H1 (cell line): ENCODE results near the gene CYRIA. TPM values are rescaled to one million over a fixed set of nuclear protein-coding genes. Genes with fewer than 3 reads are reported as not detected.

Source experiments
- CHD1 ChIP-seq: IDR thresholded peaks from 2 replicates; pipeline ENCODE4 v1.6.1; 2012; ENCODE audit warnings: low read depth, low read length, improper control_type of control experiment
- EGR1 ChIP-seq: IDR thresholded peaks from 2 replicates; pipeline ENCODE4 v1.6.1; 2011; ENCODE audit warnings: low read depth, low read length, borderline replicate concordance
- polyA plus RNA-seq, 7 experiments: library from polyadenylated mRNA; depleted of rRNA in 3 of 7; stranded (reverse) in 5 of 7; unstranded in 2 of 7; fragments of >200 nt in 5 of 7; fragments of 200-250 nt in 2 of 7; gene quantifications; 1 replicate in 5 of 7; 2 replicates in 1 of 7; 4 replicates in 1 of 7; pipeline versions ENCODE4 v1.2.1 to v1.2.3, GENCODE V29; 2011 to 2013; ENCODE audit warnings: missing spikeins in 2 of 7, mixed read lengths in 2 of 7
- total RNA-seq: library from RNA; stranded (reverse); fragmentation: NEBNext Ultra II Directional; extraction: Animal tissue kit (Norgen Biotek cat#: 25700); gene quantifications from 2 replicates; pipeline ENCODE4 v1.2.1, GENCODE V29; 2021
- TF ChIP-seq, protein P1 (sequence below): fragments of 300-600 bp; sonication (generic); IDR thresholded peaks from 2 replicates; pipeline ENCODE4 v1.7.1; 2012; ENCODE audit warnings: low read length, moderate library complexity, mild to moderate bottlenecking, inconsistent platforms; ENCODE audit not compliant: insufficient replicate concordance

Gene CYRIA
- total and polyA plus RNA-seq, 2 of the 8 experiments (the other 6 are each of a cell fraction or from before 2014, with no cell fraction given): 1.5 to 9.8 TPM

DNA sequence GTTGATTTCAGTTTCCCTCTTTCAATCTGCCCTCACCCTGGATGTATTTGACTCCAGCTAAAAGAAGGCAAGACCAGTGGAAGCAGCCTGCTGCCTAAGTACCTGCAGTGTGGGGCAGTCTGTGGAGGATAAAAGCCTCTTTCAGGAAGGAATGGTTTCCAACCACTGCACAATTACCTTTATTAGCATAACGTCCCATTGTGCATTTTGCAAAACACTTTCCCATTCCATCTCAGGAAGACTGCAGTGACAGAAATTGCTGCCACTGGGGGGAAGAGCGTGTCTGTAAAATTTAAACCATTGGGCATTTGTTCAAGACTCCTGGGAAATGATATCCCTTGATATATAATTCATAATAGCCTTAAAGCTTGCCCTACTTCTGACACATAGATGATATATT is 26.2 kb downstream of the CYRIA start (continued):
- TF ChIP-seq, protein P1, sequence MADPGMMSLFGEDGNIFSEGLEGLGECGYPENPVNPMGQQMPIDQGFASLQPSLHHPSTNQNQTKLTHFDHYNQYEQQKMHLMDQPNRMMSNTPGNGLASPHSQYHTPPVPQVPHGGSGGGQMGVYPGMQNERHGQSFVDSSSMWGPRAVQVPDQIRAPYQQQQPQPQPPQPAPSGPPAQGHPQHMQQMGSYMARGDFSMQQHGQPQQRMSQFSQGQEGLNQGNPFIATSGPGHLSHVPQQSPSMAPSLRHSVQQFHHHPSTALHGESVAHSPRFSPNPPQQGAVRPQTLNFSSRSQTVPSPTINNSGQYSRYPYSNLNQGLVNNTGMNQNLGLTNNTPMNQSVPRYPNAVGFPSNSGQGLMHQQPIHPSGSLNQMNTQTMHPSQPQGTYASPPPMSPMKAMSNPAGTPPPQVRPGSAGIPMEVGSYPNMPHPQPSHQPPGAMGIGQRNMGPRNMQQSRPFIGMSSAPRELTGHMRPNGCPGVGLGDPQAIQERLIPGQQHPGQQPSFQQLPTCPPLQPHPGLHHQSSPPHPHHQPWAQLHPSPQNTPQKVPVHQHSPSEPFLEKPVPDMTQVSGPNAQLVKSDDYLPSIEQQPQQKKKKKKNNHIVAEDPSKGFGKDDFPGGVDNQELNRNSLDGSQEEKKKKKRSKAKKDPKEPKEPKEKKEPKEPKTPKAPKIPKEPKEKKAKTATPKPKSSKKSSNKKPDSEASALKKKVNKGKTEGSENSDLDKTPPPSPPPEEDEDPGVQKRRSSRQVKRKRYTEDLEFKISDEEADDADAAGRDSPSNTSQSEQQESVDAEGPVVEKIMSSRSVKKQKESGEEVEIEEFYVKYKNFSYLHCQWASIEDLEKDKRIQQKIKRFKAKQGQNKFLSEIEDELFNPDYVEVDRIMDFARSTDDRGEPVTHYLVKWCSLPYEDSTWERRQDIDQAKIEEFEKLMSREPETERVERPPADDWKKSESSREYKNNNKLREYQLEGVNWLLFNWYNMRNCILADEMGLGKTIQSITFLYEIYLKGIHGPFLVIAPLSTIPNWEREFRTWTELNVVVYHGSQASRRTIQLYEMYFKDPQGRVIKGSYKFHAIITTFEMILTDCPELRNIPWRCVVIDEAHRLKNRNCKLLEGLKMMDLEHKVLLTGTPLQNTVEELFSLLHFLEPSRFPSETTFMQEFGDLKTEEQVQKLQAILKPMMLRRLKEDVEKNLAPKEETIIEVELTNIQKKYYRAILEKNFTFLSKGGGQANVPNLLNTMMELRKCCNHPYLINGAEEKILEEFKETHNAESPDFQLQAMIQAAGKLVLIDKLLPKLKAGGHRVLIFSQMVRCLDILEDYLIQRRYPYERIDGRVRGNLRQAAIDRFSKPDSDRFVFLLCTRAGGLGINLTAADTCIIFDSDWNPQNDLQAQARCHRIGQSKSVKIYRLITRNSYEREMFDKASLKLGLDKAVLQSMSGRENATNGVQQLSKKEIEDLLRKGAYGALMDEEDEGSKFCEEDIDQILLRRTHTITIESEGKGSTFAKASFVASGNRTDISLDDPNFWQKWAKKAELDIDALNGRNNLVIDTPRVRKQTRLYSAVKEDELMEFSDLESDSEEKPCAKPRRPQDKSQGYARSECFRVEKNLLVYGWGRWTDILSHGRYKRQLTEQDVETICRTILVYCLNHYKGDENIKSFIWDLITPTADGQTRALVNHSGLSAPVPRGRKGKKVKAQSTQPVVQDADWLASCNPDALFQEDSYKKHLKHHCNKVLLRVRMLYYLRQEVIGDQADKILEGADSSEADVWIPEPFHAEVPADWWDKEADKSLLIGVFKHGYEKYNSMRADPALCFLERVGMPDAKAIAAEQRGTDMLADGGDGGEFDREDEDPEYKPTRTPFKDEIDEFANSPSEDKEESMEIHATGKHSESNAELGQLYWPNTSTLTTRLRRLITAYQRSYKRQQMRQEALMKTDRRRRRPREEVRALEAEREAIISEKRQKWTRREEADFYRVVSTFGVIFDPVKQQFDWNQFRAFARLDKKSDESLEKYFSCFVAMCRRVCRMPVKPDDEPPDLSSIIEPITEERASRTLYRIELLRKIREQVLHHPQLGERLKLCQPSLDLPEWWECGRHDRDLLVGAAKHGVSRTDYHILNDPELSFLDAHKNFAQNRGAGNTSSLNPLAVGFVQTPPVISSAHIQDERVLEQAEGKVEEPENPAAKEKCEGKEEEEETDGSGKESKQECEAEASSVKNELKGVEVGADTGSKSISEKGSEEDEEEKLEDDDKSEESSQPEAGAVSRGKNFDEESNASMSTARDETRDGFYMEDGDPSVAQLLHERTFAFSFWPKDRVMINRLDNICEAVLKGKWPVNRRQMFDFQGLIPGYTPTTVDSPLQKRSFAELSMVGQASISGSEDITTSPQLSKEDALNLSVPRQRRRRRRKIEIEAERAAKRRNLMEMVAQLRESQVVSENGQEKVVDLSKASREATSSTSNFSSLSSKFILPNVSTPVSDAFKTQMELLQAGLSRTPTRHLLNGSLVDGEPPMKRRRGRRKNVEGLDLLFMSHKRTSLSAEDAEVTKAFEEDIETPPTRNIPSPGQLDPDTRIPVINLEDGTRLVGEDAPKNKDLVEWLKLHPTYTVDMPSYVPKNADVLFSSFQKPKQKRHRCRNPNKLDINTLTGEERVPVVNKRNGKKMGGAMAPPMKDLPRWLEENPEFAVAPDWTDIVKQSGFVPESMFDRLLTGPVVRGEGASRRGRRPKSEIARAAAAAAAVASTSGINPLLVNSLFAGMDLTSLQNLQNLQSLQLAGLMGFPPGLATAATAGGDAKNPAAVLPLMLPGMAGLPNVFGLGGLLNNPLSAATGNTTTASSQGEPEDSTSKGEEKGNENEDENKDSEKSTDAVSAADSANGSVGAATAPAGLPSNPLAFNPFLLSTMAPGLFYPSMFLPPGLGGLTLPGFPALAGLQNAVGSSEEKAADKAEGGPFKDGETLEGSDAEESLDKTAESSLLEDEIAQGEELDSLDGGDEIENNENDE: no peak
- TF ChIP-seq EGR1 (no peak), CHD1 (no peak)
